HCEC 1CT (cell line): ENCODE measurements around the gene EPB41L4A.

Source experiments
- DNase-seq: peaks from one replicate; pipeline ENCODE4 v3.0.0-alpha.2; 2017

EPB41L4A gene

DNA sequence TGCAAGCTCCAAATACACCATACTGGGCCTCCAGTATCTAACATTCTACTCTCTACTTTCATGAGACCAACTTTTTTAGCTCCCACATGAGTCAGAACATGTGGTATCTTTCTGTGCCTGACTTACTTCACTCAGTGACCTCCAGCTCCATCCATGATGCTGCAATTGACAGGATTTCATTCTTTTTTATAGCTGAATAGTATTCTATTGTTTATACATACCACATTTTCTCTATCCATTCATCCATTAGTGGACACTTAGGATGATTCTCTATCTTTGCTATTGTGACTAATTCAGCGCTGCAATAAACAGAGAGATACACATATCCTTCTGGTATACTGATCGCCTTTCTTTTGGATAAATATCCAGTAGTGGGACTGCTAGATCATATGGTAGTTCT, 68.5 kb downstream of the EPB41L4A start:
- no peak for DNase-seq

DNA sequence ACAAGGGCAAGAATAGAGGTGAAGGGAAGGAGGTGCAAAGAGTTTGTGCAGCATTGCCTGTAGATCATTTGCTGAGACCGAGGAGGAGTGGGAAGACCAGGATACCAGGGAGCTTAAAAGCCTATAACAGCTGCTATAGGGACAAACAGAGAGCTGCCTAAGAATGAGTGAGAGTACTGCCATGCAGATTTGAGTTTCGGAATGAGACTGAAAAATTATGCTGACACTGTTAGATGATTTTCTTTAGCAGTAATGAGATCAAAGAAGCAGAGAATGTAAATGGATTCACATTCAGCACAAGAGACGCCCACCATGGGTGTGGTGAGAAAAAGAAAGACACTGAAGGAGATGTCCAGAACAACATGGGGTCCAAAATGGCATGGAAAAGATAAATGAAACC, 69.7 kb downstream of the EPB41L4A start:
- no peak for DNase-seq

DNA sequence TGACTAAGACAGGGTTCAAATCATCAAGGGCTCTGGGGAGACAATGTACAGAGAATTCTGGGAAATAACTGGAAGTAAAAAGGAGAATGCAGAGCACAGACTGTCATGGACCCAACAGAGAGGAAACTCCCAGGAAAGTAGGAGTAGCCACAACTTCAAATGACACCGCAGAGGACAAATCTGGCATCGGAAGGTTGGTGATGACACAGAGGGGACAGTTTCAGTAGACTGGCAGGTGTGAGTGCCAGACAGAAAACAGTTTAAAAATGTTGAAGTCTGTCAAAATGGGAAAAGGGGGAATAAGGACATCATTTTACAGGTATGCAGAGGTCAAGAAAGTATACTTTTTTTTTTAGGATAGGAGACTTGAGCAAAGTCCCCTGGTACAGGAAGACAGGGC, 70.2 kb downstream of the EPB41L4A start:
- no peak for DNase-seq

DNA sequence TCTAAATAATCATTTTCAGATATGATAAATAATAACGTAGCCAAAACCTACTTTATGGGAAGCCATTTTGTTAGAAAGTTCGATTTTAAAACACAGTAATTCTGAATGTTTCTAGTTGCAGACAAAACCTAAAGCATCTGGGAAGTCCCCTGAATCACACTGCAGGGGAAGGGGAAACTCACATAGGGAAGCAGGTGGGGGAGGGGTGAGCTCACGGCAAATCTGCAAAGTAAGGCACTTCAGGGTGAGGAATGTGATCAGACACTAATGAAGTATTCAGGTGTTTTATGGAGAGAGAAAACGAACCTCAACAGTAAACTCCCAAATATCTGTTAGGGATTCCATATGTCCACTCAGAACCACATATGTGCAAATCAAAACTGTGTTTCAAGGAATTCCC, 70.7 kb downstream of the EPB41L4A start:
- no peak for DNase-seq

DNA sequence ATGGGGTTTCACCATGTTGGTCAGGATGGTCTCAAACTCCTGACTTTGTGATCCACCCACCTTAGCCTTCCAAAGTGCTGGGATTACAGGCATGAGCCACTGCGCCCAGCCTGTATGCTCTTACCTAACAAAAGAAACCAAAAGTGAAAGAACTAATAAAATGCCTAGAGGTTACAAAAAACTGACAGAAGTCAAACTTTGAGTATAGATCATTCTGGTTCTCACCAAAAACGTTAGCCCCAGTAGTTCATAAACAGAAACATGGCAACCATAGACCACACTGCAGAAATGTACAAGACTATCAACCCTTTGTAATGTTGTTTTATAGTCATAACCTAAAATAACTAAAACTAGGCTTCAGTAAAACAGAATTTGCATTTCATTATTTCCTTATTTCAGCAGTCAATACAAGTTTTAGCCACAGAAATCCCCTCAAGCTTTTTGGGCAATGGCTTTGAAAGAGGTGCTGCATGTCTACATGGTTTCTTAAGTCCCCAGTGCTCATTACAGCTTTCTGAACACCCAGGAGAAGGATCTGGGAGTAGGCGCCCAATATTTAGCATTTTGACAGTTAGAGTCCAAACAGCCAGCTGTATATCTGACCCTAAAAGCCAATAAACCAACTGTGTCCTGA, 72.5 kb downstream of the EPB41L4A start:
- no peak for DNase-seq

DNA sequence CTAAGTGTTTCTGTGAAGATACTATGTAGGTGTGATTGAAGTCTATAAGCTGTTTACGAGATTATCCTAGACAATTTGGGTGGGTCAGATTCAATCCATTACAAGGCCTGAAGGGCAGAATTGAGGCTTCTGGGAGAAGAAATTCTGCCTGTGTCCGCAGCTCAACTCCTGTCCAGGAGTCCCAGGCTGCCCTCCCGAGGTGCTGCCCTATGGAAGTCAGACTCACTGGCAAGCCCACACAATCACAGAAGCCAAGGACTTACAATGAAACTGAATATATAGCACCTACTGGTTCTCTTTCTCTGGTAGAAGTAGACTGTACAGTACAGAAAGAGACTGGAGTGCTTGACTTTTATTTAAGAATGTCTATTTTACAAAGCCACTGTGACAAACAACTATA, 74.5 kb downstream of the EPB41L4A start:
- no peak for DNase-seq

DNA sequence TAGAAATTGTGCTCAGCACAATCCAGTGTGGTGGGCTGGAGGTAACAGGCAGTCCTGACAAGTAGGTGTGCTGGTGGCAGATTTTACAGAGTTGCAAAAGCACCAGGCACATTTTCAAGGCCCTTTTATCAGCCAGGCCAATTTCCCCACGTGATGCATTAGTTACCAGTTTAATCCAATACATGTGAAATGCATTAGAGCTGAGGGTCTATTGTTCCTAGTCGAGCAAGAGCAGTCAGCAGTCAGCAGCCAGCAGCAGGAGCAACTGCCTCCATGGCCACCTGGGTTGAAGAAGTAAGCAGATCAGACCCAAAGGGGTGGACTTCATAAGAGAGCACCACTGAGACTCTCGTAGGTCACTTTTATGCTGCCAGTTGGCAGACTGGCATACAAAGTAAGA, 76.7 kb downstream of the EPB41L4A start:
- DNase-seq, result no peak

DNA sequence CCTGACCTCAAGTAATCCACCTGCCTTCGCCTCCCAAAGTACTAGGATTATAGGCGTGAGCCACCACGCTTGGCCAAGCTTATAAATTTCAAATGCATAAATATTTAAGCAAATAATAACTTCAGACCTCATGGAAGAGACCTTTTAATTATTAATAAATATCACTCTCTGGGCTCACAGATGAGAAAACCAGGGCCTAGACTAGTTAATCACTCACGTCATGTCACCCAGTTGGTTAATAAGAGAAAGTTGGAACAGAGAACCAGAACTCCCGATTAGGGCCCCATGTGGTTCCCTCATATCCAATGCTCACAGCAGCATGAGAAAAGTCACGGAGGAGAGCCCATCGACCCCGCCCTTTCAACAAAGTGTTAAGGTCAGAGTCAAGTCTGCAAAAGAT, 79.3 kb downstream of the EPB41L4A start:
- DNase-seq, result no peak

DNA sequence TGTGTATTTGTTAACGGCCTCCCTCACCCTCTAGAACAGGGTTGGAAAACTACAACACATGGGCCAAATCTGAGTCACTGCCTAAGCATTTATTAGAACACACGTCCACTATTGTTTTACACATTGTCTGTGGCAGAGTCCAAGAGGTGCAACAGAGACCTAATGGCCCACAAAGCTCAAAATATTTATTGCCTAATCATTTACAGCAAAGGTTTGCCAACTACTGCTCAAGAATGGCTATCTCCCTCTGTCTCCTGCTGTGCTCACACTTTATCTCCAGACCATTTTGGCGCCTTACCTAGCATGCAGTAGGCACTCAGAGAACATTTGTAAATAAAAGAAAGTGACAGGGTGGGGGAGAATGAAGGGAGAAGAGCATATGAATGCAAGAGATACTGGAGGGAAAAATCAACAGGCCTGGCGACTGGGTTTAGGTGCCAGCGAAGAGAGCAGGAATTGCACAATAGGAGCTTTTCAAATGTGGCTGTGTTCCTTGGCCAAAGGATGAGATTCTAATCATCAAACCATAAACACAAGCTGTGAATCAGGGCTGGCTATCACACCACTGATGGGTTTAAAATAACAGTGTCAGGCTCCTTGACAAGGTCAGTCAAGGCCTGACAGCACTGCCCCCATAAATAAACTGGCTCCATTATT, 80.3 kb downstream of the EPB41L4A start:
- no peak for DNase-seq

DNA sequence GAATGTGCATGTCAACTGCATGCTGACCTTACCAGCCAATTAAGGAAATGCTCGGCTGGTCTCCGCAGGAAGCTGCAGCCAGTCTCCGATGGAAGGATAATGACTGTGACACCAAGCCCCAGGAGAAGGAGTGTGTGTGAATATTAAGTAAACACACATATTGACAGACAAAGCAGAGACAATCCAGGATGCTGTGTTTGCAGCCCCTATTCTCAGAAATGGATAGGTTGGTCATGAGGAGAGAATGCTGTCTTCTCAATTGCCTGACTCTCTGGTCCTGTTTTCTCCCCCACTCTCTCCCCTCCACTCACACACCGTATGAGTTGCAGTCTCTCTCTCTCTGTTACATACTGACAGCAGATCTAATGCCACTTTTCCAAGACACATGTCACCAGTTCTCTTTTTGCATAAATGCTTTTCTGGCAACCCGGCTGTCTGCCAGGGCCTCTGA, 85.7 kb downstream of the EPB41L4A start:
- no peak for DNase-seq

DNA sequence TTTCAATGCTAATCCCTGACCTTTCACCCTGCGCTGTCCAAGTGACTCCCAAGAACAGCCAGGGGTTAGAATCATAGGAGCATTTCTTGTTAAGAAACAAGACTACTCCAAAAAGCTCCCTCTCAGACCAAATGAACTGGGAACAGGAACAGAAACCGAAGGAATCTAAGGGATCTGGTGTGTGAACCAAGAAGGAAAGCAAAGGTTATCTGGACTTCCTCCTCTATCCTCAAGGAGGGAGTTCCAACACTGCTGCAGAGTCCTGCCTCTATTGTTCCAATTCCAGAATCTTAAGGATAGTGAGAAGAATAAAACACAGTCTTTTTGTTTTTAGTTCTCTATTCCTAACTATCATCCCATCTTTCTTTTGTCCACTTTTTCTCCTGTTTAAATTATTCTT, 87.2 kb downstream of the EPB41L4A start:
- no peak for DNase-seq

DNA sequence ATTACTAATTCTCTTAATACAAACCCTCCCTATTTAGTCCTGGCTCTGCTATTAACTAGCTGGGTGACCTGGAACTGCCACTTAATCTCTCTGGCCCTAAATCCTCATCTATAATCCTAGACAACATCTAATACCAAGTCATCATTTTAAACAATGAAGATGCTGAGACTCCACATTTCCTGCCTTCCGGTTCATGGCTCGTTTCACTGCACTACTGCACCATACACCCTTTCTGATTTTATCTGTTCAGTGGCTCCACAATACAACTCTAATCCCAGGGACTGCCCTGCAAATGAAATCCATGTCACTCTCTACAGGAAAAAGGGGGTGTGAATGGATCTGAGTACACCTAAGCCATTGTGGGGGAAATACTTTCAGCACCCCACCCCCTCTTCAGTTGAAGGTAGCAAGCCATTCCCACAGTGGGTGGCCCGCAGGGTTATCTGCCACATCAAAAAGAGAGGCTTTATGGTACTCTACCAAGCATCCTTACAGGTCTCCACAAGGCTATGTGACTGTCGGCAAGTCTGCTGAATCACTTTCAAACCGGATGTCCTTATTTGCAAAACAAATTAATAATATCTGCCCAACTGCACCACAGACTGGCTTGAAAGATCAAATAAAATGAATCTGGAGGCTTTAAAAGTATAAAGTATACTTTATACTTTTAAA, 89.5 kb downstream of the EPB41L4A start:
- no peak for DNase-seq

DNA sequence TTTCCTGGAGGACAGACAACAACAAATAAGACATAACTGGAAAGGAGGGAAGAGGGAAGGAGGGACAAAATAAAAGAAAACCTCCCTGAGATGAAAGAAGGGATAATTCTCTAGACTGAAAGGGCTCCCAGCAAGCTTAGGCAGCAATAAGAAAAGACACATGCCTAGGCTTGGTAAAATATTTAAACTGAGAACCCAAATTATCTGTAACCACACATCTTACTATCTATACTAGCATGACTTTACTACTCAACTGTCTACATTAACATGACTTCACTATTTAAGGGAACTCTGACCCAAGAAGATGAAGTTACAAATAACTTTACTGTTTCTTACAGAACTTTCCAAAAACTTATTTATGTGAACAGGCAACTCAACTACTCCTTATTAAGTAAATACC, 95.9 kb downstream of the EPB41L4A start:
- no peak for DNase-seq

DNA sequence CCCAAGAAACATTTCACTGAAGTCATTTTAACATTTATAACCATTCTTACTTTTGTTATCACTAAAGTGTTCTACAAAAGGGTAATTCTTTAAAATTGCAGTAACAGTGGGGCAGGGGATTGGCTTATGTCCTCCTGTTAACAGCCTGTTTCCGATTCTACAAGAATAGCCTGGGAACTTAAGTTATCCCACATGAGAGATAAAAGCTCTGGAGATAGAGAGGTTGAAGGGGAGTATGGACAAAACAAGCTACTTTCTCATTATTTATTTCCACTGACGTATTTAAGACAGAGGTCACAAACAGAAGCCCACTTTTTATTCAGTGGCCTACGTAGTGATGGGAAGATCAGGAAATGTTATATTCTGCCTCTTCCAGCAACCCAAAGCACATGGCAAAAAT, 98.7 kb downstream of the EPB41L4A start:
- DNase-seq, result no peak

DNA sequence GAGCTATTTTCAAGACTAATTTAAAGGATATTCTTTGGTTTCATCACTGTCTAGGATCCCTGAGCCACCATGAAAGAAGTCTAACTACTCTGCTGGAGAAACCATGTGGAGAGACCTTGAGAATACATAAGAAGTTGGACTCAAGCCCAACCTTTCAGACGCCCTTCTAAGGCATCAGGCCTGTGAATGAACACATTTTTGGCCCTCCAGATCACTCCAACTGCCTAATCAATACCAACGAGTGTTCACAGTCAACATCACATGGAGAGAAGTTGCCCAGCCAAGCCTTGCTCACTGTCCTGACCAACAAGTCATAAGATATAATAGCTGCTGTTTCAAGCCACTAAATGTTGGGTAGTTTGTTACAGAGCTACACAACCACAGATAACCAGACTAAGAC, 100.7 kb downstream of the EPB41L4A start:
- no peak for DNase-seq

DNA sequence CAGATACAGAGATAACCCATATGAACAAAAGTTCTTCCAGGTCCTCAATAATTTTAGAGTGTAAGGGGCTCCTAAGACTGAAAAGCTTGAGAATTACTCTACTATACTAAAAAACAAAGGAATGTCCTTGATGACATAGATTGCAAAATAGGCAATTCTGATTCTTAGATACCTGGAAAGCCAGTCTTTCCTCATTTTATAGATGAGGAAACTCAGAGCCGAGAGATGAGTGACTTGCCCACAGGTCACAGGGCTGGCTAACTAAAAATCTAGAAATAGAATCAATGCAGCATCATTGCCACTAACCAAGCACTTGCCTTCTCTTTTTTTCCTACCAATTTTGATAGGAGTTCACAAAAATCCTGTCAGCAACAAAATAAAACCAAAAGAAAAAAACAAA, 101.2 kb downstream of the EPB41L4A start:
- DNase-seq, result no peak

DNA sequence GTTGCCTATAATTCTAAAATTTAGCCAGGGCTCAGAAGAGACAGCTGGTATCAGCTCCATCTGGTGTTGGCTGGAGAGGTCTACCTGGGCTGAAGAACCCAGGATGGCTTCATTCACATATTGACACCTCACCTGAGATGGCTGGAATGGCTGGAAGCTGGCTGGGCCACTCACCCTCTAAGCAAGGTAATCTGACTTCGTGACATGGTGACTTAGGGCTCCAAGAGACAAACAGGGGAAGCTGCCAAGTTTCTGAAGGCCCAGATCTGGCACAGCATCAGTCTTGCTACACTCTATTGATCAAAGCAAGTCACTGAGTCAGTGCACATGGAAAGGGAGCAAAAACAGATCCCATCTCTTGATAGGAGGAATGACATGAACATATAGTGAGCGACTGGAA, 102.3 kb downstream of the EPB41L4A start:
- no peak for DNase-seq

DNA sequence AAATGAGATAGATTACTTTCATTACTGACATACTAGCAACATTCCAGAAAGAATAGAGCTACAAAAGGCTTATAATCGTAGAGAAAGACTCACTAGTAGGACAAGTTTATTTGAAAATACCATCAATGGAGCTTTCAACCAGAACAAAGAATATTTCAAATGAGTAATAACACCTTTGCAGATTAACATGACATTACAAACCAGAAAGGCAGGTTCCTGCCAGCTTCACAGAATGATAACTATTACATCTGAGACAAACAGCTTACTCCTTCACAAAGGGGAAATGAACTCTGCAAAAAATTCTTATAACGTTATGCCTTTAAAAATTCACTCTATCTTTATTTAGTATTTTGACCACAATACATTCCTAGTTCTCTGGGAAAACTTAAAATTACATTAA, 103.1 kb downstream of the EPB41L4A start:
- DNase-seq, result no peak

DNA sequence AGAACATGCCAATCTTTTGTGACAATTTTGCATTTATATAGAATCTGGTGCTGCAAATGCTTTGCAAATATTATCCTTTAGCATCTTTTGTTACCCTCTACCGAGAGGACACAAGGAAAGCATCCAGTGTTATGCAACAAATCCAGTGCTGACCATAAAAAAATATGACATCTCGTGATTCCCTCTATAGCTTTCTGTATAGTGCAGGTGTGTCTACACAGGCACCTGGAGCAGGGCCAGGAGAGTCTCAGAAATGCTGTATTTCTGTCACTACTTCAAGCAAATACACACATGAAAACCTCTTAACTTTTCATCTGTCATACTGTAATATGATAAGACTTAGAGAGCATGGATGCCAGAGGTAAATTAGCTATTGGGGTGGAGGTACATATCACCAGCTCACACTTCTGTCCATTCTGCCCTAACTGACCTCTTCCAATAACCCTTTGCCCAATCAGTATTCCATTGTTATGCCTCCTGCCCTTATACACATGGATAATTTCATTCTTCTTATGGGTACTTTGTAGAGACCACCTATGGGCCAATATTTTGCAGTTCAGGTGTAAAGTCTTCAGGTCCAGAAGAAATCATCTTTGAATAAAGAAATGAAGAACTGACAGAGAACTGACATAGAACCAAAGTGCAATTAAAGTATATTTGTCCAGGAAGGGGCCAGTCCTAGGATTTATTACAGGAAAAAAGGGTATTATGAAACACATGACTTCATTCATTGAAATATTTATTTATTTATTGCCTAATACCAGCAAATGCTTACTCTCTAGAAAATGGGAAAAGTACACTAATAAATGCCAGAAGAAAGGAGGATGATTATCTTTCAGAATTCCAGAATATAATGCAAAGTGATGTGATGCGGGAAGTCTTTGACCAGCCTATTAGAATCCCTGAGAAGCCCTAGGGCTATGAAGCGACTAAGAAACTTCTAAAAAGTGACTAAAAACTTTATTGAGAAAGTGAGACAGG, 106.5 kb downstream of the EPB41L4A start:
- peak; percentile 3 for DNase-seq

DNA sequence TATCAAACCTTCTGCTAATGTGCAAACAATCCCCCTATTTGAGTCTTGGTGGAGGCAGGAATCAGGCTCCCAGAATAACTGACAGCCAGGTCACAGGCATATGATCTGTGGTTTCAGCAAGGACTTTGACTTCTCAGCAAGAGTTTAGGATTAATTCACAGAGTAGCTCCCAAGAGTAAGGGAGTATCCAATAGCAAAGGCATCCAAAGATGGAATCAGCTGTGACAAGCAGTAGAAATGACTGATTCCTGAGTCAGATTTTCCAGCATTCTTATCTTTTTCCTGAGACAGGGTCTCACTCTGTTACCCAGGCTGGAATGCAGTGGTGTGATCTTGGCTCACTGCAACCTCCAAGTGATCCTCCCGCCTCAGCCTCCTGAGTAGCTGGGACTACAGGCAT, 108.3 kb downstream of the EPB41L4A start:
- DNase-seq, result no peak

DNA sequence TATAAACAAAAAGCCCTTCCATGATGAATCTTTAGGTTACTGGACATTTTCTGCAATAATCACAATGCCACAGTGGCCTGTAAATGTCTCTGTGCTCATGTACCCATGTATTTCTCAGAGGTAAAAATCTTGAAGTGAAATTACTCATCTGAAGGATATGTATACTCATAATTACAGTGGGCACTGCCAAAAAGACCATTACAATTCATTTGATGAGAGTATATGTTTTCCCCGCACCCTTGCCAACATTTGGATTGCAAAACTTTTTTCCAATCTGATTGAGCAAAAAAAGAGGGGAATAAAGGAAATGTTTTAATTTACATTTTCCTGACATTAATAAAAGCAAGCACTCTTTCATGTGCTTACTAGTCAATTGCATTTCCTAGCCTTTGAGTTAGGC, 110.5 kb downstream of the EPB41L4A start:
- no peak for DNase-seq

DNA sequence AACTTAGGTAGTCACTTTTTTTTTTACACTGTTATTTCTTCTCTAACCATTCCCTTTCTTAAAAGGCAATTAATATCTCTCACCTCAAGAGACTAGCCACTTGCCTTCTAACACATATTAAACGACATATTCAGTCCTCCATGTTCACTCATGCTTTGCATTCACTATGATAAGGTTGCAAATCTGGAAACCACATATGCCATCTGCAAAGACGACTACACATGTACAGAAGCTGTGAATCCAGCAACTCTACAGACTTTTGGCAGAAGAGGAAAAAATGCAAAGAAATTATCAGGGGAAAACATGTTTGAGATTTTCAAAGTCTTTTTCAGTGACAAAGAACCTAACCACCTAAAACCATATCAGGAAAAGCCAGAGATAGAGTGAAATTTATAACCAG, 112.1 kb downstream of the EPB41L4A start:
- DNase-seq, result no peak

DNA sequence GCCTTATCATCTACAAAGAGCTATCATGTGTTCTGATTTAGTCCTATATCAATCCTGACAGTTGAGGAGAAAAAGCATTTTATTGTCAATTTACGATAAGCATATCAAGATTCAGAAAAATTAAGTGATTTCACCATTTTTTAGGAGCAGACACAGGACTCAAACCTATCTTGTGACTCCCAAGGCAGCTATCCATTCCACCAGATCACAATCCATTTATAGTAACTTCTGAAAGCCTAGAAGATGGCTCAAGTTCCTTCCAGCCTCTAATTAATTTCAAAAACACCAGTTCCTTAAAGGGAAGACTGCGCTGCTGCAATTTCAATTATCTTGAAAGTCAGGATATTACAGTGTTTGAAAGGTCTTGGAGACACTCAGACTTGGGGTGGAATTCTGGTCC, 114.3 kb downstream of the EPB41L4A start:
- DNase-seq, result no peak
